Prostate gland (tissue), 2 donors: ENCODE results near the gene RGS7.

Source experiments
- POLR2A ChIP-seq: fragments of 450-650 bp; IDR thresholded peaks from one replicate; pipeline ENCODE4 v1.6.1; 2016; ENCODE audit warnings: antibody characterized with exemption, mild to moderate bottlenecking
- POLR2AphosphoS5 ChIP-seq: sonication (generic); formaldehyde crosslinking; IDR thresholded peaks from one replicate; pipeline ENCODE4 v1.6.1; 2017; ENCODE audit warnings: antibody characterized with exemption
- TF ChIP-seq, protein P1 (sequence below), 4 experiments: fragments of 200-600 bp in 2 of 4; fragments of 450-650 bp in 2 of 4; sonication (generic) in 2 of 4; IDR thresholded peaks; 1 replicate in 3 of 4; 2 replicates in 1 of 4; pipeline ENCODE4 v1.5.1; 2016 to 2019; ENCODE audit warnings: antibody characterized with exemption in 4 of 4, mild to moderate bottlenecking in 2 of 4, moderate library complexity in 2 of 4

DNA sequence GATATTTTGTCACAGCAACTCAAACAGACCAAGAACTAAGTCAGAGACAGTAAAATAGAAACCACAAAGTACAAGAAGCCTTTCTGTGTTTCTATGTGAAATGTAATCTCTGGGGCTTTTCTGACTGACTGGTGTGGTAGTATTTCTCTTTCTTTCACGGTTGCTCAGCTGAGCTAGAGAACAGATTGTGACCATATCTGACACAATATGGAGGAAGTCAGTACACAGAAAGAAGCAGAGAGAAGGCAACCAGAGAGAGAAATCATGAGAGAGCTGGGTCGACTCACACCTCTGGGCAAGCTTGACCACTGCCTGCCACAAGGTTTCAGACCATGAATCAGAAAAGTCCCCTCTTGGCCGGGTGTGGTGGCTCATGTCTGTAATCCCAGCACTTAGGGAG lies 536.2 kb downstream of the RGS7 start:
- TF ChIP-seq, protein P1, sequence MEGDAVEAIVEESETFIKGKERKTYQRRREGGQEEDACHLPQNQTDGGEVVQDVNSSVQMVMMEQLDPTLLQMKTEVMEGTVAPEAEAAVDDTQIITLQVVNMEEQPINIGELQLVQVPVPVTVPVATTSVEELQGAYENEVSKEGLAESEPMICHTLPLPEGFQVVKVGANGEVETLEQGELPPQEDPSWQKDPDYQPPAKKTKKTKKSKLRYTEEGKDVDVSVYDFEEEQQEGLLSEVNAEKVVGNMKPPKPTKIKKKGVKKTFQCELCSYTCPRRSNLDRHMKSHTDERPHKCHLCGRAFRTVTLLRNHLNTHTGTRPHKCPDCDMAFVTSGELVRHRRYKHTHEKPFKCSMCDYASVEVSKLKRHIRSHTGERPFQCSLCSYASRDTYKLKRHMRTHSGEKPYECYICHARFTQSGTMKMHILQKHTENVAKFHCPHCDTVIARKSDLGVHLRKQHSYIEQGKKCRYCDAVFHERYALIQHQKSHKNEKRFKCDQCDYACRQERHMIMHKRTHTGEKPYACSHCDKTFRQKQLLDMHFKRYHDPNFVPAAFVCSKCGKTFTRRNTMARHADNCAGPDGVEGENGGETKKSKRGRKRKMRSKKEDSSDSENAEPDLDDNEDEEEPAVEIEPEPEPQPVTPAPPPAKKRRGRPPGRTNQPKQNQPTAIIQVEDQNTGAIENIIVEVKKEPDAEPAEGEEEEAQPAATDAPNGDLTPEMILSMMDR (IDR thresholded peaks at IDR 0.05), result no peak
- TF ChIP-seq POLR2AphosphoS5 (no peak), POLR2A (no peak)
